ENCODE data around the gene TSPAN2.
A peak's percentile ranks its signal among the peaks of the same experiment; 100 is the strongest.

Gene TSPAN2

DNA sequence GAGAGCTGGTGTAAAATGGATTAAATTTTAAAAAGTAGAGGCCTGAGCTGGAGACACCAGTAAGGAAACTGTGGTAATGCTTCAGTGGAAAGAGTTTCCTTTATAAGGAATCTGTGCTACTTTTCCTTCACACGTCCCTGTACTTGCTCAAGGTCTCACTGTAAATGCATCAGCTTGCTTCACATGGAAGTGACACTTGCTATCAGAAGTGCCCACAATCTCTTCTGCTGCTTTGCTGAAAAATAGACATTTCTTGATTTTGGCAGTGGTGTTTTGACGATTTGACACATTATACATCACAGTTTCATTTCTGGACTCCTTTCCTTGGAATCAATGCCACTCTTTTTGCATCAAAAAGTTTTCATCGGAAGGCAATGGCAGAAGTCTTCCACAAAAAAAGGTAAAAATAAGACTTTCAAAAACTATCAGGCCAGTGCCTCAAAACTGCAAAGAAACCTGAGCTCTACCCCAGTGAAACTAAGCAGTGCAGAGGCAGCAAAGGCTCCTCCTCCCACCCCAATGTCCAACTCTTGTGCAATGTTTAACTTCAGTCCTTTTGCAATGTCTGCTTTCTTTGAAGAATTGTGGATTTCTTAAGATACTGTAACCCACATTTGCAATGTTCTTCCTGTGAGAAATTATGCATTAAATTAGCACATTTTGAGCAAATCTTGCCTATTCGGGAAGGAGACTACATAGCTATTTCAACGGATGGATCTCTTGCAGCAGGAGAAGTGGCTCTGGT is 18.4 kb upstream of the TSPAN2 start:
- Mint-ChIP-seq H3K27me3 (no peaks in the 10 kb centered on the region), H3K4me1 (peaks cover 21% of the 10 kb centered on the region), H3K4me3 (no peak overlapping the region), H3K9me3 (no peaks in the 10 kb centered on the region), H3K27ac (ENCODE audit: low read depth) (no peak overlapping the region), H3K36me3 (ENCODE audit: insufficient read depth) (no peaks in the 10 kb centered on the region)
- ATAC-seq (replicated peaks; ENCODE audit: extremely low read depth, poor library complexity, severe bottlenecking), result no peak
- DNase-seq (ENCODE audit: low spot score in 2 of 2), result no peak

DNA sequence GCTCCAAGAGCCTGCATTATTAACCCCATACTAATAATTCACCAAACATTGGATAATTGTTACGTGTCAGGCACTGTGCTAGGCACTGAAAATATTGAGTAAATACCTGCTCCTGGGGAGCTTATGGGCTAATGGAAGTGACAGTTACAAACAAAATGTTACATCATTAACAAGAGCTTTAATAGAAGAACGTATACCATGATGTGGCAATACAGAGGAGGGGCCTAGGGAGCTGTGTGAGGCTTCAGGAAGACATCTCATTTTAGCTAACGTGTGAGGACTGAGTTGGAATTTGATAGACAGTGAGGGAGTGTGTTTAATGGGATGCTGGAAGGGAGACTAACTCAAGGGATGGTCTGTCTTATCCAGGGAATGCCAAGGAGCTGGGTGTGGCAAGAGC is 16.5 kb upstream of the TSPAN2 start:
- Mint-ChIP-seq H3K4me1 (peaks cover 23% of the 10 kb centered on the region), H3K27me3 (no peaks in the 10 kb centered on the region), H3K4me3 (no peak overlapping the region), H3K36me3 (ENCODE audit: insufficient read depth) (peaks cover 2% of the 10 kb centered on the region), H3K27ac (ENCODE audit: low read depth) (no peak overlapping the region), H3K9me3 (no peaks in the 10 kb centered on the region)
- ATAC-seq (replicated peaks; ENCODE audit: extremely low read depth, poor library complexity, severe bottlenecking), result no peak
- no peak for DNase-seq (ENCODE audit: low spot score in 2 of 2)

DNA sequence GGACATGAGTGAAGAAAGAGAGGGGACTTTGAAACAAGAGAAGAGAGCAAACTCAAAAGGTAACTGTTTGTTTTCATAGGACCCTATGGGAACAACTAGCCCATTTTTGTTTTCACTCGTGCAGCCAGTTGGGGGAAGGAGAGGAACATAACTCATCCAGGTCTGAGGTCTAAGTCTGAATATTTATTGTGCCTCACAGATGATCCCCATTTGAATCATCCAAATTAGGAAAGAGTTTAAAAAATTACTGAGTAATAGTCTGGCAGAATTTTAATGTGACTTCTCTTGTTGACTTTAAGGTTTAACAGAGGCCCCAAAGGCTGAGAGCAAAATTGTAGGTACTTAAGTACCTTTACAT is 10.4 kb upstream of the TSPAN2 start:
- ATAC-seq (replicated peaks; ENCODE audit: extremely low read depth, poor library complexity, severe bottlenecking), result no peak
- H3K9me3 Mint-ChIP-seq, result no peaks in the 10 kb centered on the region
- H3K27ac Mint-ChIP-seq (ENCODE audit: low read depth), result peak overlapping the region; percentile 100
- H3K27me3 Mint-ChIP-seq, result no peaks in the 10 kb centered on the region
- peak overlapping the region; percentile 91 for H3K4me3 Mint-ChIP-seq
- no peak for DNase-seq (ENCODE audit: low spot score in 2 of 2)
- peaks cover 44% of the 10 kb centered on the region for H3K4me1 Mint-ChIP-seq
- H3K36me3 Mint-ChIP-seq (ENCODE audit: insufficient read depth), result peaks cover 11% of the 10 kb centered on the region

DNA sequence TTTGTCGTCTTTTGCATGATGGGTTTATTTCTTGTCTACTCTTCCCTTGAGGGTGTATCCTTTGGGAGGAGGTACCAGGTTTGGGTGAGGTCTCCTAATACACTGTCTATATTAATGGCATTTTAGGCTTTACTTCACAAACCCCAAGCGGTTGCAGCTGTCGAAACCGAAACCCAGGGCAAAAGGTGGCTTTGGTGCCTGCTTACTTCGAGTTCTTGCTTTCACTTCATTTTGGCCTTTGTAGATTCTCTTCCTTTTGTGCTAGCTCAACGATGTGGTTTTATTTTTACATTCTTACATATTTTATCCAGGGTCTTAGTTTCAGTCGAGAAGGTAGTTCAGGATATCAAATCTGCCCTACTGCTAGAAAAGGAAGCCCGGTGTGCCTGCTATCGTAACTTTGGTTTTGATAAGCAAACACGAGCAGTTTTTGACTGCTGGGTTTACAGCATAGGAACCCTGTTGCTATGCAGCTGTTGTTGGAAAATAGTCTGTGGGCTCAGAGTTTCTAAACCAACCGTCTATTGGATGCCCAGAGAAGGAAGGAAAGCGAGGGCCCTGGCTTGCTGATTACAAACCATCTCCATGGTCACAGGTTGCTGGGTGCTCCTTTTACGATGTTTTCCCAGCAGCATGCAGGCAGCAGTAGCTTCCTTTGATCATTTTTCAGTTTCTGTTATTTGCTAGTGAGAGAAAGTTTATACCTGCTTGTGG is 9.8 kb upstream of the TSPAN2 start:
- Mint-ChIP-seq H3K4me1 (peaks cover 44% of the 10 kb centered on the region), H3K4me3 (peak overlapping the region; percentile 91), H3K27ac (ENCODE audit: low read depth) (peak overlapping the region; percentile 100), H3K36me3 (ENCODE audit: insufficient read depth) (peaks cover 11% of the 10 kb centered on the region), H3K27me3 (no peaks in the 10 kb centered on the region), H3K9me3 (no peaks in the 10 kb centered on the region)
- DNase-seq (ENCODE audit: low spot score in 2 of 2) (peak; percentile 50 to 85), ATAC-seq (replicated peaks; ENCODE audit: extremely low read depth, poor library complexity, severe bottlenecking) (peak; percentile 96)

DNA sequence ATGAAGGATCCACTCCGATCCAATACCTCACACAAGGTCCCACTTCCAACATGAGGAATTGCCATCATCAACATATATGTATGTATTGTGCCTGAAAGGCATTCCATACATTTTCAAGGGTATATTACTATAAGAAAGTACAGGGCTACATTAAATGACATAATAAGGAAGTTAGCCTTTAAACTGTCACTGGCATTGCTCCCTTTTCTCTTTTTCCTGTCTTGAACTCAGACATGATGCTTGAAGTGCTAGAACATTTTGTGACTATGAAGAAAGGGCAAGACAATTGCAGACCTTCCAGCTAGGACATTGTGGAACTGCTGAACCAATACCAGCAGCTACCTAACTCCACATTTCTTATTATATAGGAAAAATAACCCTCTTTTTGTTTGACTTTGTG is 2.9 kb upstream of the TSPAN2 start:
- no peak for DNase-seq (ENCODE audit: low spot score in 2 of 2)
- no peaks in the 10 kb centered on the region for H3K9me3 Mint-ChIP-seq
- ATAC-seq (replicated peaks; ENCODE audit: extremely low read depth, poor library complexity, severe bottlenecking), result no peak
- H3K27me3 Mint-ChIP-seq, result no peaks in the 10 kb centered on the region
- no peak overlapping the region for H3K4me3 Mint-ChIP-seq
- peaks cover 32% of the 10 kb centered on the region for H3K4me1 Mint-ChIP-seq
- peaks cover 6% of the 10 kb centered on the region for H3K36me3 Mint-ChIP-seq (ENCODE audit: insufficient read depth)
- H3K27ac Mint-ChIP-seq (ENCODE audit: low read depth), result no peak overlapping the region

DNA sequence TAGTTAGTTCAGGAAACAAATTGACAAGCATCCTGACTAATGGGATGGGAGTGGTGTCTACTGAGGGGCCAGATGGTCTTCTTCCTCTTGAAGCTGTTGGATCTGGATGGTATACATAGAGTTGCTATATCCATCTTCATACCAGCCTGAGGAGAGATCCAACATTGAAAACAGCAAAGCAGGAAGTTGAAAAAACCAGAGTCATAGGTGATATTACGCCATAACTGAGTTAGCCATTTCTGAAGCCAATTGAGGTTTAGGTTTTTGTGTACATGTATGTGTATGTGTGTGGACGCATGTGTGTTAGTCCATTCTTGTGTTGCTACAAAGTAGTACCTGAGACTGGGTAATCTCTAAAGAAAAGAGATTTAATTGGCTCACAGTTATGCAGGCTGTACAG is 2.3 kb upstream of the TSPAN2 start:
- Mint-ChIP-seq H3K4me1 (peaks cover 34% of the 10 kb centered on the region), H3K4me3 (no peak overlapping the region), H3K9me3 (no peaks in the 10 kb centered on the region), H3K27me3 (no peaks in the 10 kb centered on the region), H3K27ac (ENCODE audit: low read depth) (no peak overlapping the region), H3K36me3 (ENCODE audit: insufficient read depth) (peaks cover 6% of the 10 kb centered on the region)
- ATAC-seq (replicated peaks; ENCODE audit: extremely low read depth, poor library complexity, severe bottlenecking), result no peak
- no peak for DNase-seq (ENCODE audit: low spot score in 2 of 2)

DNA sequence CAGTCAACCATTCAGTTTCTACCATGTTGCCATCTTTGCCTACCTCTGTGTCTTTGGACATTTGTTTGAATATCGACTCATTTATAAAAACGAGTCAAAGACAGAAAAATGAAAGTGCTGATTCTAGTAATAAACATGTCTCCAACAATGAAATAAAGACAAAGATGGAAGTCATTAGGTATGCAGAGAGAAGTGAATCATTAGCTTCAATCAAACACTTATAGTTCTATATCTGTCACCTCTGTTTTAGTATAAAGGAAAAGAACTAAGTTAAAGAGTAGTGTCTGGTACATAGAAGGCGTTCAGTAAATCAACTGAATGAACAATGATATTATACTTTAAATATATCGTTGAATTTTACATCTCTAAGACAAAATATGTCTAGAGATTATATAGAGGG is 1.7 kb upstream of the TSPAN2 start:
- no peaks in the 10 kb centered on the region for H3K27me3 Mint-ChIP-seq
- peak overlapping the region; percentile 73 for H3K4me3 Mint-ChIP-seq
- H3K27ac Mint-ChIP-seq (ENCODE audit: low read depth), result peak overlapping the region; percentile 93
- H3K9me3 Mint-ChIP-seq, result no peaks in the 10 kb centered on the region
- H3K36me3 Mint-ChIP-seq (ENCODE audit: insufficient read depth), result peaks cover 6% of the 10 kb centered on the region
- no peak for ATAC-seq (replicated peaks; ENCODE audit: extremely low read depth, poor library complexity, severe bottlenecking)
- no peak for DNase-seq (ENCODE audit: low spot score in 2 of 2)
- H3K4me1 Mint-ChIP-seq, result peaks cover 40% of the 10 kb centered on the region

DNA sequence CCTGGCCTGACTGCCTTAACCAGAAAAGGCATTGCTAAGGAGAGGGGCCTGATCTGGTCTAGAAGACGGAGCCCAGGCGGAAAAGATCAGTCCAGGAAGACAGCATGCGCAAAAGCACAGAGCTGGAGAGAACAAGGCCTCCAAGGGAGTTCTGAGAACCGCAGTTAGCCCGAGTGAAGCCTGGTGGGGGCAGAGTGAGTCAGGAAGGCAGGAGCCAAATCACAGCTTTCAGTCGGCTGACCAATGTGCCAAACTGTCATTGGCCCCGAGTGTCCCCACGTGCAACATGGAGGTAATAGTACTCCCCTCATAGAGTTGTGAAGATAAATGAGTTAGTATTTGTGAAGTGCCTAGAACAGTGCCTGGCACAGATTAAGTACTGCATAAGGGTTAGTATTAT is 1.2 kb upstream of the TSPAN2 start:
- peaks cover 6% of the 10 kb centered on the region for H3K36me3 Mint-ChIP-seq (ENCODE audit: insufficient read depth)
- peaks cover 38% of the 10 kb centered on the region for H3K4me1 Mint-ChIP-seq
- no peaks in the 10 kb centered on the region for H3K9me3 Mint-ChIP-seq
- H3K27ac Mint-ChIP-seq (ENCODE audit: low read depth), result peak overlapping the region; percentile 93
- ATAC-seq (replicated peaks; ENCODE audit: extremely low read depth, poor library complexity, severe bottlenecking) (no peak), DNase-seq (ENCODE audit: low spot score in 2 of 2) (no peak)
- H3K4me3 Mint-ChIP-seq, result peak overlapping the region; percentile 73
- no peaks in the 10 kb centered on the region for H3K27me3 Mint-ChIP-seq

DNA sequence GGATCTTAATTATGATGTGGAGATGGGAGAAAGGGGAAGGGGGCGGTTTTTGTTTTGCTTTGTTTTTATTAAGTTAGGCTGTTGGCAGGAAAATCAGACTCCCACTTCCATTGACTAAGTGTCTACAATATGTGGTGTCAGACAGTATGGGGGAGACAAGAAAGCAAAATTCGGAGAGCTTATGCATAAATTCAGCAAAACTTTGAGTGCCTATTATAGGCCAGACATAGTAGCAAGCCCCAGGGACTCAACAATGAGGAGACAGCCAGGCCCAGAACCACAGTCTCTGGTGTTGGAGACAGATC is 835 bp upstream of the TSPAN2 start:
- Mint-ChIP-seq H3K4me3 (peak overlapping the region; percentile 73), H3K27me3 (no peaks in the 10 kb centered on the region), H3K4me1 (peaks cover 35% of the 10 kb centered on the region), H3K9me3 (no peaks in the 10 kb centered on the region), H3K36me3 (ENCODE audit: insufficient read depth) (peaks cover 6% of the 10 kb centered on the region), H3K27ac (ENCODE audit: low read depth) (peak overlapping the region; percentile 93)
- DNase-seq (ENCODE audit: low spot score in 2 of 2), result no peak
- ATAC-seq (replicated peaks; ENCODE audit: extremely low read depth, poor library complexity, severe bottlenecking), result peak; percentile 34

DNA sequence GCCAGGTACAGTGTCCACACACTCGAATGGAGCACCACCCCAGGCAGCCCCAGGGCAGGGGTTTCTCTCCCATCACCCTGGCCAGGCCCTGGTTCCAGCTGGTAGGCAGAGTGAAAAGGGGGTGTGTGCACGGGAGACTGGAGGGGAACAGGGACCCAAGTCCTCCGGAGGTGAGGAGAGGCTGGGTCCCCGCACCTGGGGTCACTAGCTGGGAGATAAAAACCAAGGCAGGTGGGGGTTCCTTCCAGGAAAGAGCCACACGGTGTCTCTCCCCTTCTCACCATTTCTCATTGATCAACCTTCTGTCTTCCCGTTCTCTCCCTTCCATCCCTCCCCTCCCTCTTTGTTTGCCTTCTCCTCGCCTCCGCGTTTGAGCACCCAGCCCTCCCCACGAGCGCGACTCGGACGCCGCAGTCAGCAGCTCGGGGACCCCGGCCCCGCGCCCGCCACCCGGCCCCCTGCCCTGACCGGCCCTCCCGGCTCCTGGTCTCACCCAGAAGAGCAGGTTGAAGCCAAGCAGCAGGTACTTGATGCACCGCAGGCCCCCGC is 358 bp downstream of the TSPAN2 start:
- peak overlapping the region; percentile 68 for H3K27ac Mint-ChIP-seq (ENCODE audit: low read depth)
- H3K27me3 Mint-ChIP-seq, result no peaks in the 10 kb centered on the region
- ATAC-seq (replicated peaks; ENCODE audit: extremely low read depth, poor library complexity, severe bottlenecking) (peak; percentile 3), DNase-seq (ENCODE audit: low spot score in 2 of 2) (no peak)
- H3K9me3 Mint-ChIP-seq, result no peaks in the 10 kb centered on the region
- peak overlapping the region; percentile 73 for H3K4me3 Mint-ChIP-seq
- peaks cover 8% of the 10 kb centered on the region for H3K36me3 Mint-ChIP-seq (ENCODE audit: insufficient read depth)
- H3K4me1 Mint-ChIP-seq, result peaks cover 41% of the 10 kb centered on the region

DNA sequence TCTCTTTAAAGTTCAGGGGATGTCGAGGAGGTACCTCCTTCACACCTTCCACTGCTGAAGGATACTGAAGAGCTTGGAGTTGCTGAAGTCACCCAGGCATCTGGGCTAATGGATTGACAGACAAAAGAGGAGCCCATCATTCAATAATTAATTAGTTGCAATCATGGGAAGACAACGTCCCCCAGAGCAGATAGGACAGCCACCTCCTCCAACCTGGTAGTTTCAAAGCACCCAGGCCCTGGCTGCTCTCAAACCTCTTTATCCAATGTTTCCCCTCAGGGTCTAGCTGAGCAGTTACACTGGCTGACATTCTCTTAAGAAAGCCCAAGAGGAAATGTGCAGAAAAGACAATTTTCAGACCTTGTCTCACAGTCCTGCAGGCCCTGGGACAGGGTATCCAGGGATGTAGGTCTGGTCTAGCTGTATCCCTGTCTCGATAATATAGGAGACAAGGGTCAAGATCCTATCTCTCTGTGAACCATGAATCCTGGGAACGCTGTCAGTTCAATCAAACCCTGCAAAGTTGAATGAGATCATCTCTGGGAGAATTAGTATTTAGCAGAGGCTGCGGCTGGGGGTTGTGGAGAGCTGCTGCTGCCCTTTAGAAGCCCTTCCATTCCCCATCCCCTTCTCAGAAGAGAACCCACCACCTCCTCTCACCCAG is 1.1 kb downstream of the TSPAN2 start:
- peaks cover 8% of the 10 kb centered on the region for H3K36me3 Mint-ChIP-seq (ENCODE audit: insufficient read depth)
- peak overlapping the region; percentile 73 for H3K4me3 Mint-ChIP-seq
- peak overlapping the region; percentile 68 for H3K27ac Mint-ChIP-seq (ENCODE audit: low read depth)
- DNase-seq (ENCODE audit: low spot score in 2 of 2) (no peak), ATAC-seq (replicated peaks; ENCODE audit: extremely low read depth, poor library complexity, severe bottlenecking) (no peak)
- no peaks in the 10 kb centered on the region for H3K27me3 Mint-ChIP-seq
- peaks cover 41% of the 10 kb centered on the region for H3K4me1 Mint-ChIP-seq
- no peaks in the 10 kb centered on the region for H3K9me3 Mint-ChIP-seq

DNA sequence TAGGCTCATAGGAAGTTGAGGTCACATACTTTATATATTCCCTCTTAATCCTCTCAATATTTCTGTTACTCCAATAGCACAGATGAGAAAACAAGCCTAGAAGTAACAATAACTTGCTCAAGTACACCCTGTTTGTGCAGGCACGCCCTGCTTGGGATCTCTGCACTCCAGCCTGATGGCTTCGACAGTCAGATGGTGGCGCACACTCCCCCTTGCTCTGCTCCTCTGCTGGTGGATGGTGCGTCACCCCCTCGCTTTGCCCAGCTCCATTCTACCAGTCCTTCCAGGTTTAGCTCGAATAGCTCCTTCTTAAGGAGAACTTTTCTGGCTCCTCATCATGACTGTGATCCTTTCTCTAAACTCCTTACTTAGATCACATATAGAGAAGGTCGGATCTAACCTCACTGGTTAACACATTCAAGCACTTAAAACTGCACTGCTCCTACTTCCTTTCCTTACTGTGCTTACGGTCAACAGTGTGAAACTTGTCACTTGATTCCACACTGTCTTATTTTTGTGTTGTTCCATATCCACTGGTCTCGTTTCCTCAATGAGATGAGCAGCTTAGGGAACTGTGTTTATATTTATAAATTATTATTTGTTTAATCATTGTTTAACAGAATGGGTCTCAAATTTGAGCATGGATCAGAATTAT is 3.0 kb downstream of the TSPAN2 start:
- H3K4me3 Mint-ChIP-seq, result peak overlapping the region; percentile 50

More for the DNA sequence above, 3.0 kb downstream of the TSPAN2 start:
- ATAC-seq (replicated peaks; ENCODE audit: extremely low read depth, poor library complexity, severe bottlenecking) (no peak), DNase-seq (ENCODE audit: low spot score in 2 of 2) (no peak)
- no peaks in the 10 kb centered on the region for H3K27me3 Mint-ChIP-seq
- peaks cover 41% of the 10 kb centered on the region for H3K4me1 Mint-ChIP-seq
- H3K36me3 Mint-ChIP-seq (ENCODE audit: insufficient read depth), result peaks cover 8% of the 10 kb centered on the region
- peak overlapping the region; percentile 26 for H3K27ac Mint-ChIP-seq (ENCODE audit: low read depth)
- no peaks in the 10 kb centered on the region for H3K9me3 Mint-ChIP-seq
